B cell (primary cell): ENCODE data around the gene RASAL3. TPM values are rescaled to one million over a fixed set of nuclear protein-coding genes. Genes with fewer than 3 reads are reported as not detected.

Experiments
- ATAC-seq: fragments of 200-7000 bp; cut with Tn5 transposase; one replicate; pipeline ENCODE4 v1.10.0; 2021; ENCODE audit warnings: low read depth, mild to moderate bottlenecking, moderate number of reproducible peaks, moderate library complexity
- CTCF ChIA-PET: fragments of 350-600 bp; sonication (Branson Sonifier 250); formaldehyde crosslinking; loops from one replicate; lab custom pipeline; 2021; ENCODE audit warnings: antibody characterized with exemption, inconsistent platforms; lab: Charles Lee
- POLR2A ChIA-PET: fragments of 350-600 bp; sonication (Branson Sonifier 250); formaldehyde crosslinking; loops from one replicate; lab custom pipeline; 2021; ENCODE audit warnings: antibody characterized with exemption; lab: Charles Lee
- DNase-seq: peaks from one replicate; pipeline ENCODE4 v3.0.0; 2013
- H2AFZ ChIP-seq: 2 replicates; pipeline ENCODE4 v1.6.1; 2012; ENCODE audit warnings: mild to moderate bottlenecking, low read depth, low read length; ENCODE audit not compliant: insufficient read depth, poor library complexity, severe bottlenecking
- H3K27ac ChIP-seq, 2 donors: 1 replicate in 1 of 2; 2 replicates in 1 of 2; pipeline ENCODE4 v1.5.1; 2012 to 2013; ENCODE audit warnings: low read length in 2 of 2, mild to moderate bottlenecking in 2 of 2, moderate library complexity in 1 of 2
- H3K27me3 ChIP-seq, 4 experiments: fragments of 200-600 bp in 1 of 4; sonication (generic) in 1 of 4; replicated peaks in 1 of 4; 1 replicate in 2 of 4; 2 replicates in 2 of 4; pipeline versions ENCODE4 v1.6.1 to v1.7.0; 2013 to 2016; ENCODE audit warnings: low read length in 3 of 4, mild to moderate bottlenecking in 2 of 4, mixed read lengths in 1 of 4, moderate library complexity in 1 of 4; ENCODE audit not compliant: insufficient read depth in 4 of 4, control insufficient read depth in 3 of 4; ENCODE audit errors: control extremely low read depth in 1 of 4
- H3K36me3 ChIP-seq, 2 experiments: replicated peaks in 1 of 2; 1 replicate in 1 of 2; 2 replicates in 1 of 2; pipeline versions ENCODE4 v1.6.1 to v1.7.1; 2013; ENCODE audit warnings: low read length in 1 of 2; ENCODE audit not compliant: insufficient read depth in 2 of 2, control insufficient read depth in 1 of 2; ENCODE audit errors: control extremely low read depth in 1 of 2, extremely low read depth in 1 of 2
- H3K4me1 ChIP-seq, 2 donors: fragments of 200-600 bp in 1 of 2; sonication (generic) in 1 of 2; 1 replicate in 1 of 2; 2 replicates in 1 of 2; pipeline versions ENCODE4 v1.5.1 to v1.6.1; 2013 to 2017; ENCODE audit warnings: low read length in 2 of 2; ENCODE audit not compliant: control insufficient read depth in 2 of 2, insufficient read depth in 2 of 2
- H3K4me2 ChIP-seq: replicated peaks from 2 replicates; pipeline ENCODE3; 2012; ENCODE audit warnings: mild to moderate bottlenecking, low read depth, low read length; ENCODE audit not compliant: poor library complexity, severe bottlenecking
- H3K4me3 ChIP-seq, 5 experiments: fragments of 200-600 bp in 1 of 5; sonication (generic) in 1 of 5; 1 replicate in 3 of 5; 2 replicates in 2 of 5; pipeline versions ENCODE4 v1.5.1 to v1.7.0; 2011 to 2016; ENCODE audit warnings: low read length in 4 of 5, mild to moderate bottlenecking in 4 of 5, low read depth in 2 of 5, control low read depth in 1 of 5, moderate library complexity in 1 of 5; ENCODE audit not compliant: insufficient read depth in 1 of 5; ENCODE audit errors: control extremely low read depth in 1 of 5, extremely low read depth in 1 of 5
- H3K79me2 ChIP-seq: fragments of 200-600 bp; sonication (generic); one replicate; pipeline ENCODE4 v1.6.0; 2016; ENCODE audit warnings: low read length; ENCODE audit not compliant: control insufficient read depth, insufficient read depth
- H3K9ac ChIP-seq: fragments of 200-600 bp; sonication (generic); 2 replicates; pipeline ENCODE4 v1.6.1; 2017; ENCODE audit warnings: mild to moderate bottlenecking, low read length, moderate library complexity
- H3K9me3 ChIP-seq, 3 donors: one replicate each; pipeline versions ENCODE4 v1.6.1 to v1.7.1; 2013; ENCODE audit warnings: low read length in 2 of 3; ENCODE audit not compliant: control insufficient read depth in 2 of 3, insufficient read depth in 1 of 3; ENCODE audit errors: control extremely low read depth in 1 of 3
- H4K20me1 ChIP-seq: 2 replicates; pipeline ENCODE4 v1.6.0; 2012; ENCODE audit warnings: mild to moderate bottlenecking, low read length; ENCODE audit not compliant: insufficient read depth, control insufficient read depth, poor library complexity, severe bottlenecking
- H3K27ac Mint-ChIP-seq: one replicate; pipeline ENCODE4 v1.8.0; 2021; ENCODE audit warnings: mixed read lengths
- H3K27me3 Mint-ChIP-seq: one replicate; pipeline ENCODE4 v1.8.0; 2021; ENCODE audit warnings: mixed read lengths
- H3K4me1 Mint-ChIP-seq: one replicate; pipeline ENCODE4 v1.8.0; 2021; ENCODE audit warnings: mixed read lengths
- H3K4me3 Mint-ChIP-seq: one replicate; pipeline ENCODE4 v1.8.0; 2021; ENCODE audit warnings: mixed read lengths
- H3K9me3 Mint-ChIP-seq: one replicate; pipeline ENCODE4 v1.8.0; 2022; ENCODE audit warnings: mixed read lengths; ENCODE audit not compliant: insufficient read depth
- CTCF ChIP-seq: fragments of 200-600 bp; IDR thresholded peaks from one replicate; pipeline ENCODE4 v1.8.0; 2022; ENCODE audit warnings: antibody characterized with exemption, mild to moderate bottlenecking
- EZH2 ChIP-seq: IDR thresholded peaks from 2 replicates; pipeline ENCODE4 v1.6.1; 2012; ENCODE audit warnings: borderline replicate concordance, low read depth, mild to moderate bottlenecking, moderate library complexity, low read length; ENCODE audit not compliant: insufficient read depth, poor library complexity, severe bottlenecking
- WGBS: methylation state at CpG from one replicate; pipeline ENCODE4 v1.1.5; 2013; ENCODE audit warnings: missing lambda C conversion rate; ENCODE audit not compliant: insufficient coverage; 5-methylcytosine and 5-hydroxymethylcytosine counted together
- intact Hi-C: fragments of 100-400 bp; cut with micrococcal nuclease; formaldehyde crosslinking; loops from one replicate; pipeline ENCODE4 v1.10.0; 2022
- polyA plus RNA-seq: library from polyadenylated mRNA; depleted of rRNA; stranded (reverse); fragments of >200 nt; gene quantifications from 2 replicates; pipeline ENCODE4 v1.2.3, GENCODE V29; 2012
- total RNA-seq, 2 donors: library from RNA; stranded (reverse); fragments of 120-200 nt in 1 of 2; gene quantifications; 1 replicate in 1 of 2; 2 replicates in 1 of 2; pipeline versions ENCODE4 v1.2.3 to v1.2.4, GENCODE V29; 2013 to 2022

The RASAL3 gene
- total and polyA plus RNA-seq, 2 donors (not counting 1 experiment from before 2014, with no cell fraction given) = 95.3 to 154 TPM

- WGBS = no CpG with 5 or more reads among the region's 3 CpGs
- Histone ChIP-seq H2AFZ (no peak overlapping the region), H3K27ac (no peak overlapping the region), H3K4me1 (no peaks in the 10 kb centered on the region), H3K4me2 (no peak overlapping the region), H3K9me3 (no peaks in the 10 kb centered on the region), H3K36me3 (no peaks in the 10 kb centered on the region), H3K9ac (no peak overlapping the region), H3K79me2 (no peaks in the 10 kb centered on the region), H4K20me1 (no peaks in the 10 kb centered on the region), H3K27me3 (no peaks in the 10 kb centered on the region), H3K4me3 (no peak overlapping the region)
- CTCF ChIA-PET = no interaction called here
- H3K4me3 Mint-ChIP-seq = no peak overlapping the region
- no peak overlapping the region for H3K27ac Mint-ChIP-seq
- H3K4me1 Mint-ChIP-seq = no peaks in the 10 kb centered on the region
- POLR2A ChIA-PET = no interaction called here
- no peaks in the 10 kb centered on the region for H3K27me3 Mint-ChIP-seq
- no peaks in the 10 kb centered on the region for H3K9me3 Mint-ChIP-seq
- intact Hi-C loops = no loop called here
- TF ChIP-seq CTCF (no peak), EZH2 (no peak)
- ATAC-seq = no peak
- no peak for DNase-seq
Observed at GRCh38 chr19:15441317-15441716, 23.0 kb downstream of the RASAL3 start.

- ATAC-seq (no peak), DNase-seq (no peak)
- CTCF ChIA-PET = no interaction called here
- Histone ChIP-seq H3K4me2 (no peak overlapping the region), H3K27me3 (no peaks in the 10 kb centered on the region), H3K79me2 (no peaks in the 10 kb centered on the region), H2AFZ (no peak overlapping the region), H3K9ac (no peak overlapping the region), H3K9me3 (no peaks in the 10 kb centered on the region), H3K4me3 (no peak overlapping the region), H3K27ac (no peak overlapping the region), H3K4me1 (no peaks in the 10 kb centered on the region), H4K20me1 (no peaks in the 10 kb centered on the region), H3K36me3 (no peaks in the 10 kb centered on the region)
- POLR2A ChIA-PET = no interaction called here
- Mint-ChIP-seq H3K27me3 (no peaks in the 10 kb centered on the region), H3K4me3 (no peak overlapping the region), H3K27ac (no peak overlapping the region), H3K9me3 (no peaks in the 10 kb centered on the region), H3K4me1 (no peaks in the 10 kb centered on the region)
- intact Hi-C loops = no loop called here
- 95% methylated on average over 35 of the region's 38 CpGs for WGBS
- TF ChIP-seq EZH2 (no peak), CTCF (no peak)
Observed at GRCh38 chr19:15439821-15440641, 24.3 kb downstream of the RASAL3 start.
